ENCODE results near the gene CCNE1.

The CCNE1 gene

GRCh38 chr19:29843180-29844051 lies 31.6 kb downstream of the CCNE1 start:
- no peak overlapping the region for H3K27ac ChIP-seq
- DNase-seq (ENCODE audit: low spot score) = no peak
- H3K4me3 ChIP-seq = peak overlapping the region; percentile 89
- TF ChIP-seq CTCF (IDR thresholded peaks at IDR 0.05) = no peak

- peak; percentile 90 for DNase-seq (ENCODE audit: low spot score)
- H3K27ac ChIP-seq = peak overlapping the region; percentile 55 to 85
Measured at GRCh38 chr19:29844891-29845573, 33.2 kb downstream of the CCNE1 start.

GRCh38 chr19:29845574-29846176 lies 33.9 kb downstream of the CCNE1 start:
- Histone ChIP-seq H3K27ac (peak overlapping the region; percentile 55 to 85), H3K4me3 (peak overlapping the region; percentile 89)
- TF ChIP-seq CTCF (IDR thresholded peaks at IDR 0.05) = no peak
- peak; percentile 72 for DNase-seq (ENCODE audit: low spot score)

More at GRCh38 chr19:29844891-29845573, 33.2 kb downstream of the CCNE1 start:
- no peak for TF ChIP-seq CTCF (IDR thresholded peaks at IDR 0.05)
- peak overlapping the region; percentile 89 for H3K4me3 ChIP-seq

- Histone ChIP-seq H3K27ac (no peak overlapping the region), H3K4me3 (no peak overlapping the region)
- DNase-seq (ENCODE audit: low spot score) = no peak
- TF ChIP-seq CTCF (IDR thresholded peaks at IDR 0.05) = no peak
Measured at GRCh38 chr19:29849208-29849607, 37.4 kb downstream of the CCNE1 start.

GRCh38 chr19:29850482-29850881 lies 38.7 kb downstream of the CCNE1 start:
- peak; percentile 2 for DNase-seq (ENCODE audit: low spot score)
- no peak overlapping the region for H3K27ac ChIP-seq
- no peak for TF ChIP-seq CTCF (IDR thresholded peaks at IDR 0.05)
- no peak overlapping the region for H3K4me3 ChIP-seq

- TF ChIP-seq CTCF (IDR thresholded peaks at IDR 0.05) = no peak
- Histone ChIP-seq H3K4me3 (no peak overlapping the region), H3K27ac (no peak overlapping the region)
- DNase-seq (ENCODE audit: low spot score) = peak; percentile 21
Measured at GRCh38 chr19:29851769-29852521, 40.2 kb downstream of the CCNE1 start.
